HG02943 (cell line): Measurements from ENCODE around the gene EYS.
"Not testable (repeated sequence)": the region's sequence is repeated elsewhere in the genome, so short reads cannot be mapped to it uniquely, and the experiment has no call there.

Experiments used
- ATAC-seq: cut with Tn5 transposase; IDR thresholded peaks from one replicate; pipeline ENCODE4 v1.9.1; 2021; ENCODE audit warnings: mild to moderate bottlenecking, low read depth, moderate library complexity; ENCODE audit not compliant: unreplicated experiment

Gene EYS

DNA sequence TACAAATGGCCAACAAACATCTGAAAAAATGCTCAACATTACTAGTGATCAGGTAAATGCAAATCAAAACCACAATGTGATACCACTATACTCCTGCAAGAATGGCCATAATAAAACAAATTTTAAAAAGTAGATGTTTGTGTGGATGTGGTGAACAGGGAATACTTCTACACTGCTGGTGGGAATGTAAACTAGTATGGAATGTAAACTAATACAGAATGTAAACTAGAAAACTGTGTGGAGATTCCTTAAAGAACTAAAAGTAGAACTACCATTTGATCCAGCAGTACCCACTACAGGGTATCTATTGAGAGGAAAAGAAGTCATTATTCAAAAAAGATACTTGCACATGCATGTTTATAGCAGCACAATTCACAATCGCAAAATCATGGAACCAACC lies 1878.3 kb downstream of the EYS start:
- not testable (repeated sequence) for ATAC-seq

DNA sequence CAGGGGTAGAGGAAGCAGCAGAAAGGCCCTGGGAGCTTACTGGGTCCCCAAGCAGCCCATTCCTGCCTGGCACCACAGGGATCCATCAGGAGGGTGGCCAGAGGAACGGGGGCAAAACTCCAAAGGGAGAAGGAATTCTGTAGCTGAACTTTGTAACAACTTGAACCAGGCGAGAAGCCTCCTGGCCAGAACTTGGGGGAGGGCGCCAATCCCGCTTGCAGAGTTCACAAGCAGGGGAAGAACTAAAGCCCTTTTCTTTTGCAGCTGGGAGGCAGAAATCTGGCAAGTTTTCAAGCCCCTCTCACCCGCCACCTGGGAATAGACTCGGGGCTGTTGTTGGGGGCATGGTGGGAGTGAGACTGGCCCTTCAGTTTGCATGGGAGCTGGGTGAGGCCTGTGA lies 1882.3 kb downstream of the EYS start:
- ATAC-seq = no peak

DNA sequence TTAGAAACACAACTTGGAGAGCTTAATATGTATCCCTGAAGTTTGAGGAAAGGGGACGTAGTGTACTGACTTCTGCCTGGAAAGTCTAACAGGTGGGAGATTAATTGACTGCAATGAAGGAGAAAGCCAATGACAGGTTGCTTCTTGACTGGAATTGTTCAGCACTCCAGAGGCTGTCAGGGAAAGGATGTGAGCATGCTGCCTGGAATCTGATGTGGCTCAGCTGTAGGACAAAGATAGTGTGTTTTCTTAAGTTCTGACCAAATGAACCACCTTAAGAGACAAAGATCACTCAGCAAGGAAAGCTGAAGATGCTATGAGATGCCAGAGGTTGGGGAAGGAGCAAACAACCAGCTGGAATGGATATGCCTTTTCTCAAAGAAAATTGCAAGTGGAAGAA lies 1885.6 kb downstream of the EYS start:
- no peak for ATAC-seq

DNA sequence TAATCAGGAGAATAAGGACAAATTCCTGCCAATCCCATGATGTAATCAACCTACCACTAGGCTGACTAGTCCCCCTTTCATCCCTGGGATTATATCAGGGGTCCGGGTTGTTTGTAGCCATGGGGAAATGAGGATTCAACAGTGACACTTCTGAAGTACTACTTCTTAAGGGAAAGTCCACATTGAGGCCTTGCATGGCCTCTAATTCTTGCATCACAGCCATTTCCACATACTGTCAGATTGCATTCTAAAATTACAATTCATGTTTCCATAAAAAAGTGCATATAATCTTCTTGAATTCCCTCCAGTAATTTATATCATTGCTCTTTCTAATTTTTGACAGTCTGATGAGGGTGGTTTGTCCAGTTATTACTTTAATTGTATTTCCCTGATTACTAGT lies 1887.2 kb downstream of the EYS start:
- no peak for ATAC-seq

DNA sequence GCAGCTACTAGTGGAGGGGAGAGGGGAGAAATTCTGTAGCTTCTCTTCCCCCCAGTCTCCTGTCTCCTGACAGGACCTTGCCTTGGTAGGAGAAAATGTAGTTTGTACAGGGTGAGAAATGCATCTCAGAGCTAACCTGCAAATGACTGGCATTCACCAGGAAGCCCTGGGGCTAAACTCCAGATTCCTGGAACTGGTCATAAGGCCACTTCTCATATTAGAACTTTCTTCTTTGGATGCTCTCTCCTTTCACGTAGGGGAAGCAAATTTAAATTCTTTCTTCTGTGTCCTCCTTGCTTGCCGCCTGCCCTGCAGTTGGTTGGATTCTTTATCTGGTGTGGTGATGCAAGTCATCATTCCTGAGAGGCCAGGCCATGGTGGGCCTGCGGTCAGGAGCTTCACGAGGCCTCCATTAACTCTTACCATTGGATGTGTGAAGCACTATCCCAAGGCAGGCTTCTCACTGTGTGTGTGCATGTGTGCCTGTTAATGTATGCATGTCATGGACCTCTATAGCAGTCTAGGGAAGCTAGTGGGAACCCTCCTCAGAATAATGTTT lies 1889.5 kb downstream of the EYS start:
- ATAC-seq = no peak

DNA sequence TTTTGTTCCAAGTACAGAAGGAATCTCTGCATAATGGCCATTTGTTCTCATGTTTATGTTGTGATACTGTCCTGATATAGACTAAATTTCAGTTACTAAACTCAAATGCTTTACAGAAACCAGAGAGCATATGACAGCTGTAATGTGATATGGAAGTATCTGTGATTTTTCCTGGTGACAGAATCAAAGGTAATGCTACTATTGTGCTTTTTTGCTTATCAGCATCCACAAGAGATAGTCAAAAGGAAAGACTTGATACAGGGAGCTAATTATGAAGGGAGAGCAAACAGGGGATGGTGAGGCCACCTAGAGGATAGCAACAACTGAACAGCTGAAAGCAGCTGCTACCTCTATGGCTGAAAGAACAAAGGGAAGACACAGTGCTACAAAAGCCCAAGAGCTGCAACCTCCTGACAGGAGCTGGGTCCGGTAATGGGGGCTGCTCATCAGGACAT lies 1890.0 kb downstream of the EYS start:
- no peak for ATAC-seq

DNA sequence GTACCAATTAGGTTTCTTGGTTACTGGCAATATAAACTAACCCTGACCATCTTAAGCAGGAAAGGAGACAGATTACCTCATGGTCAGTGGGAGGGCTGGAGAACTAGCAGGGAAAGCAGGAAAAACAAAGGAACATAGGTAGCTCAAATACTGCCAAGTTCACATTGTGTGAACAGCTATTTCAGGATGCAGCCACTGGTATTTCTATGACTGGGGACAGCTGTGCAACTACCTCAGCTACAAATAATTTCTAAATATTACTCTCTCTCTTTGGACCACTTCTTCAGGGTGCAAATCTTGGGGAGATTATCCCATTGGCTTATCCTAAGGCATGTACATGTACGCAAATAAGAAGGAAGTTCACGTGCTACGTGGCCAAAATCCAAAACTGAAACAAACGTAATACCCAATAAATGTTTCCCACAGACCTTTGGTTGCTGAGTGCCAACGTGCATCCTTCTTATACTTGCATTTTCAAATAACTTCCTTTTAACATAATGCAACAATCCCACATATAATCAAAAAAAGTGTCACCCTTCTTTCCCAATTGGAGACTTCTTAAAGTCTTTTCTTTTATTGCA lies 1890.5 kb downstream of the EYS start:
- no peak for ATAC-seq

DNA sequence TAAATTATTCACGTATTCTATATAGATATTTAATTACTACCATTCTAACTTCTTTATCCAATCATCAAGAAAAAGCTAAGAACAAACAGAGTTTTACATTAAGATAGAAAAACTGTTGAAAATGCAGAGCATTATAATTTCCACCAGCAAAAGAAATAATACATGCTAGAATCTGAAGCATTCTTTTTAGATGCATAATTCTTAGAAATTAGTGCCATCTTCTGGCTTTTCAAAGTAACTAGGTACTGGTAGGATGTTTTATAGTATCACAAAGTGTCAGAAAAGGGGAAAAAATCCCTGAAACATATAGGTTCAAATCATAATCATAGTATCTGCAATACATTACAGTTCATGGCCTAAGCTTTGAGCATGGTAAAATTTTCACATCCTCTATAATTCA lies 1892.6 kb downstream of the EYS start:
- no peak for ATAC-seq

DNA sequence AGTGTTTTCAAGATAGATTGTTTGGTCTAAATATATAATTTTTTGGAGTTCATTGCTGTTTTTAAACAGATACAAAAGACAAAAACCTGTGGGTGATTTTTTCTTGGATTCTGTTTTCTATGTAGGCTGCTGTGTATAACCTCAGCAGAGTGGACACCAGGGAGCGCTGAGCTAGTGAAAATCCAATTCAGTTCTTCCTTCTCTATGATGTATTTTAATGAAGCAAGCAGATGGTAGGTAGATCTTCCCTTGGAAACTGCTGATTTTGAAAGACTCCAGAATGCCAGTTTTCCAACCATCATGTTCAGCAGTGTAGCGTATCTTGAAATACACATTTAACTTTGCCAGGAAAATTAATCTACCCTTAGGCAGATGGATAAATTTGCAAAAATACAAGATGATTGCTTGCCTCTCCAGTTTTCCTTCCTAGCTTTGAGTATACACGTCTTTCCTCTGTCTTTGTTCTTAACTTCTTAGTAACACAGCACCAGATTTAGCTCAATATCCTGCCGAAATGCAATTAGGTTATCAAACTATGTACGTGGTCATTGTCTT lies 1893.4 kb downstream of the EYS start:
- no peak for ATAC-seq

DNA sequence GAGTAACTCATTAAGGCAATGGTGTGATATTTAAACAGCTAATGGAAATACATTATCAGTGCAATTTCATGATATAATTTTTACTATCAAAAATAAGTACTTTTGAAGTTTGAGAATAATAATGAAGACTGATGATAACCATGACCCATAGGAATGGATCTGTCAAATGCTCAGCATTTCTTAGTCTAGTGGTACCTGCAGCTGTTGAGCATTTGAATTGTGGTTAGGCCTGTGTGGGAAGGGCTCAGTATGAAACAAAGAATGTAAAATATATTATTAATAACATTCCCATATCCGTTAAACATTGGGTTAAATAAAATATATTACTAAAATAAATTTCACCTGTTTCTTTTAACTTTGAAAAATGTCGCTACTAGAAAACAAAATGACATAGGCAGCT lies 1898.5 kb downstream of the EYS start:
- no peak for ATAC-seq

DNA sequence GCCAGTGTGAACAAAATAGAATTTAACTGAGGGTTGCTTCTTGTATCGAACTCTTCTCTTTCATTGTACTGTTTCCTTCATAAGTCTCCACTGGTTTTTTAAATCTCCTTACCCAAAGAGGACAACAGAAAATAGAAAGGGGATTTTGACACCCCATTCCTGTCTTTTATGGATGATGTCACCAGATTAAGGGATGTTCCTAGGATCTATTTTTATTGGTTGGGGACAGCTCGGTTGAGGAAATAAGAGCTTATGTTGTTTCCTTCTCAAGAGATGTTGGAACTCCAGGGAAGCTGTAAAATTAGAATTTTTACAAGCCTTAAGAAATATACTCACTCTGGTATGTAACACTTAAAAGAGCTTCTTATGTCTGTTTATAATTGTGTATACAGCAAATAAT lies 1900.0 kb downstream of the EYS start:
- ATAC-seq = no peak

DNA sequence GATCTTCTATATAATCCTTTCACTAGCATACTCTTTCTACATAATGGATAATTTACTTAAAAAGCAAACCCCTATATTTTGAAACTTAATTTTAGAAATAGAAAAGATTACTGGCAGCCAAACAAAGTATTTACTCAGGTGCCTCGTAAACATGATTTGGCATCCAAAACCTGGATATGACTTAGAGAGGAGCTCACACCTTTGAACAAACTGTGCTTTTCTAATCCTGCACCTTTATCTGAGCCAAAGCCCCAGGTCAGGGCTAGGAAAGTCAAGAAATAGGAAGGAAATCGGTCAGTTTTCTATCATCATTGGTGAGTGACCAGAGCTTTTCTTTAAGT lies 1900.5 kb downstream of the EYS start:
- ATAC-seq = no peak

DNA sequence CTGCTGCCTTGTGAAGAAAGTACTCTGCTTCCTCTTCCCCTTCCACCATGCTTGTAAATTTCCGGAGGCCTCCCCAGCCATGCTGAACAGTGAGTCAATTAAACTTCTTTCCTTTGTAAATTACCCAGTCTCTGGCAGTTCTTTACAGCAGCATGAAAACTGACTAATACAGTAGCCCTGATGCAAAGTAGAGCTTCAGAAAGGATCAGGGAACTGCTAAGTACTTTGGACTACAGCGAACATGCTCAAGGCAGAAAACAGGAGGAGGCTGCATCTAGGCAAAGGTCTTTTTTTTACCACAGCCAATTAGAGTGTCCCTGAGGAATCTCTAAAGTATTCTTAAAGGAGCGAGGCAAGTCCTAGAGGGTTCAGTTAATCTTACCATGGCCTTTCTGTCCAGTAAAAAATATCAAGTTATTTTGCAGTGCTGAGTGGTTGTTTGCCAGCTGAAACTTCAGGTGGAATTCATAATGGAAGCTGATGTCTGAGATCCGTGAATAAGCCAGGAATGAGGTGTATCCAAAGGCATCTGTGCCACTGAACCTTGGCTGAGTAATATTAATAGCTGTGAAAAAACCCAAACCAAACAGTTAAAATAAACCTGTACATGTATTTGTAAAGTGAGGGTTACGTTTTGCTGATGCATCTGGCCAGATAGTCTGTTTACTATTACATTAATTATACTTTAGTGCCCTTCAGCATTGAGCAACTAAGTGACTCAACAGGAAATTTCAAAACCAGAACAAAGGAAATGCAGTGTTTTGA lies 1901.0 kb downstream of the EYS start:
- ATAC-seq = no peak

DNA sequence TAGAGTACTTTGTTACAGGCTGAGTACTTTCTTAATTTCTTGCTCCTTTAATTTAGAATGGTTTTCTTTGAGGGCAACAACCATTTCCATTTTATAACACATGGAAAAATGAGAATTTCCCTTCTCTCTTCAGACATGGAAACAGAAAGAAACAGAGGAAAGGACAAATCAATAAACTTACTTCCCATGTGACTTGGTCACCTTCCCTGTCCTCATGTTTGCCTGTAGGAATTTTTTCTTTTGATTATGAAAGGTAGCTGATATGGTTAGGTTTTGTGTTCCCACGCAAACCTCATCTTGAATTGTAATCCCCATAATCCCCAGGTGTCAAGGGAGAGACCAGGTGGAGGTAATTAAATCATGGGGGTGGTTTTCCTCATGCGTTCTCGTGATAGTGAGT lies 1901.7 kb downstream of the EYS start:
- no peak for ATAC-seq

DNA sequence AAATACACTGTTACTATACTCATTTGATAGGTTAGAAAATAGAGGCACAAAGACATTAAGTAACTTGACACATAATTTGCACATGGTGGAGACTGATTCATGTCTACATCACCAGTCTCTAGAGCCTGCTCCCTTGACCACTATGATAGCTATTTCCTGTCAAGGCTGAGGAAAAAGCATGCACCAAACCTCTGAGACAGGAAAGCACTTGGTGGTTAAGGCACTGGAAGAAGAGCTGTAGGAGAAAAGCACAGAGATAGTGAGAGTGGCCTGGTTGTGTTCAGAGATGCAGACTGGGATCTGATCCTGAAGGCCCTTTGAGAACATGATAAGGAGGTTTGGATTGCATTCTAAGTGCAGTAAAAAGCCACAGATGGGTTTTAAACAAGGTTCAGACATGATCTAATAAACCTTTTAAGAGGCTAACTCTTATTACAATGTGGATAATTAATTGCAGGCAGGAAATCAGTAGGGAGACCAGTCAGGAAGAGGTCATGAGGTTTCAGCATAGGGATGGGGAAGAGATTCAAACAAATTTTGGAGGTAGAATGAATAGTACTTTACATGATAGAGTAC lies 1902.6 kb downstream of the EYS start:
- ATAC-seq = no peak

DNA sequence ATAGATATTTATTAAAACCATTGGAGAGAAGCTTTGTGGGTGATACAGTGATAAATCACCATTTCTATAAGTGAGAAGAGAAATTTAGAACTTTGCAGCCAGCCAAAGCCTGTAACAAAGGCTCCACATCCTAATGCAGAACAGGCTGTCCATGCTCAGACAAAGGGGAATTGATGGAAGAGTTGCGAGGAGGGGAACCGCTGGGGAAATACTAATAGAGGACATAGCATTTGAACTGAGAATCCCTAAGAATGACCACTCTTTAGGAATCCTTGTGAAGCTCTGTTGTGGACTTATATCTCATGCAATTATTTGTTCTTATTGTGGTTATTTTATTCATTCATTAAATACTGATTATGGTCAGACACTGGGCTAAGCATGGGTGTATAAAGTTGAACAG lies 1903.7 kb downstream of the EYS start:
- ATAC-seq = no peak

DNA sequence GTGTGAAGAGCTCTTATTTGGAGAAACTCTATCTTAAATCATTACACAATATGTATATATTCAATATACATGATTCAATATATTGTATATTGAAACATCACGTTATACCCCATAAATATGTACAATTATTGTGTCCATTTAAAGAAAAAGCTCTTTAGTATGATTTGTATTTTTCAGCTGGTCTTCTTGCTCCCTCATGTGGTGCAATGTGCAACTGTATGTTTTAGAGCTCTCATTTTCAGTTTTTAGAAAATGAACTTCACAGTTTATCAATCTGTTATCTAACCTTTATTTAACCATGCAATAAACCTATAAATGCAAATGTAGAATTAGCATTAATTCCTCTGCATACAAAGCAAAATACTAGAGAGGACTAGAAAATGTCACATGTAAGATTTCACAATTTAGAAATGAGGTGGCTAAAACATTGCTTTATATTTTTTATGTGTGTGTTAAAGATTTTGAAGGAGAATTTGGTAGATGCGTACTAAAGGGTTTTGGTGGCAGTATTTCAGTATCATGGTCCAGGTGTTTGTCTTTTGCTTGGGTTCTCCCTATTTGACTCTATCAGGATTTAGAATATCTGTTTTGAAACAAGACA lies 1904.3 kb downstream of the EYS start:
- no peak for ATAC-seq

DNA sequence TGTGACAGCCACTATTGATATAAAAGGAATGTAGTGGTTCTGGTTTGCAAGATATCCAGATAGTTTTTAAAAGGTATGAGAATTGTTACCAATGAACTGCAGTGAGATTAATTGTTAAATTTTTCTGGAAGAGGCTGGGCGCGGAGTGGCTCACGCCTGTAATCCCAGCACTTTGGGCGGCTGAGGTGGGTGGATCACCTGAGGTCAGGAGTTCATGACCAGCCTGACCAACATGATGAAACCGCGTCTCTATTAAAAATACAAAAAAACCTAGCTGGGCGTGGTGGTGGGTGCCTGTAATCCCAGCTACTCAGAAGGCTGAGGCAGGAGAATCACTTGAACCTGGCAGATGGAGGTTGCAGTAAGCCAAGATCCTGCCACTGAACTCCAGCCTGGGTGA lies 1906.6 kb downstream of the EYS start:
- not testable (repeated sequence) for ATAC-seq

DNA sequence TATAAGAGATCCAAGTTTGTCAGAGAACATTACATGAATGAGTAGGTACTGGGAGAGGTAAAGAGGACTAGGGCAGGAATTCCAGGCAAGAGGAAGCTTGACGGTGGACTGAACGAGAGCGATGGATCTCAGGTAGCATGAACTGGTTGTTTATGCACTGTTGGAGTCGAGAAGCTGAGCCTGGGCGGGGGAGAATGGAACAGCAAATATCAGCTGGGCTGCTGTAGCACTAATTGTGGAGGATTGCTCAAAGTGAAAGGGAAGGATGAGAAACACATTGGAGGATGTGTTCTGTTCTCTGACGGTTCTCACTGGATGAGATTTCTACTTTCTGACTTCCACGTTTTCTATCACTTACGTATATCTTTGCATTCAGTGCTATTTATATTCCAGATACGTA lies 1907.2 kb downstream of the EYS start:
- ATAC-seq = no peak

DNA sequence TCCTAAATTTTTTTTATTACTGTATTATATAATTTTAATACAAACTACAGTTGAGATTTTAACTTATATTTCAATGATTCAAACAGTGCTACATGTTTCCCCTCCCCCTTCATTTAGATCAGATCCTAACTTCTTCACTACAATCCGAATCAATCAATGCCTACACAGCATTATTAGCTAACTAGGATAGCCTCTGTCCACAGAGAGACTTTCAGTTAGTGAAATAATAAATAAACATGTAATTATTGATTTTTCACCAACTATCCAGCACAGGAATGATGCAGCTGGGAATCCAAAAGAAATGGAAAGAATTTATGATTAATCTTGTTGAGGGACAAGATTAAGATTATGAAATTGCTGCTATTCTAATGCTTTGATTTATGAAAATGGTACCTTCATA lies 1907.7 kb downstream of the EYS start:
- no peak for ATAC-seq

DNA sequence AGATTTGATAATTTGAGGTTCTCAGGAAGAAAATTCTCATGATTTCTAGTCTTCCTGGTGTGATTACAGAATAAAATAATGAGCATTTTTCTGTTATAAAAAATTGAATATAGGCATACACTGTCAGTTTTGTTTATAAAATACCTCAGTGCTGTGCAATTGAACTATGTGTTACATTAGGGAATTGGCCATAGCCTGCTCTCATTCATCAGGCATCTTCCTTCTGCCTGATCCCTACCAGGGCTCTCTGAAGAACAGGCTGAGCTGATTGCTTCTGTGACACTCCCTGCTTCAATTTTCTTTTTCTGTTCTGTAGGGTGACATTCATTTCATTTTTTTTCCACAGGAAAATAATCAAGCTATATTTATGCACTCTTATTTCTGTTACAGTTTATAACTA lies 1908.6 kb downstream of the EYS start:
- no peak for ATAC-seq
